AG09319 (cell line): ENCODE results near the gene CLIC5.

Experiments
- DNase-seq: peaks from one replicate; pipeline ENCODE4 v3.0.0-alpha.2; 2010; ENCODE audit warnings: low read depth; ENCODE audit errors: extremely low read depth
- CTCF ChIP-seq: IDR thresholded peaks from 2 replicates; pipeline ENCODE4 v1.5.1; 2011; ENCODE audit warnings: low read depth, mild to moderate bottlenecking, inconsistent platforms, low read length, moderate library complexity

The CLIC5 gene

GRCh38 chr6:45854149-45854742 lies 161.4 kb downstream of the CLIC5 start:
- no peak for TF ChIP-seq CTCF
- DNase-seq = peak; percentile 16

- TF ChIP-seq CTCF = no peak
- DNase-seq = no peak
Observed at GRCh38 chr6:45851034-45851400, 164.6 kb downstream of the CLIC5 start.

GRCh38 chr6:45850378-45851033 lies 165.2 kb downstream of the CLIC5 start:
- TF ChIP-seq CTCF = no peak
- DNase-seq = no peak

- no peak for TF ChIP-seq CTCF
- peak; percentile 10 for DNase-seq
Observed at GRCh38 chr6:45845567-45845966, 170.1 kb downstream of the CLIC5 start.

GRCh38 chr6:45844986-45845385 lies 170.7 kb downstream of the CLIC5 start:
- no peak for DNase-seq
- no peak for TF ChIP-seq CTCF

GRCh38 chr6:45843848-45844521 lies 171.7 kb downstream of the CLIC5 start:
- no peak for TF ChIP-seq CTCF
- DNase-seq = no peak

- DNase-seq = no peak
- no peak for TF ChIP-seq CTCF
Observed at GRCh38 chr6:45841062-45841461, 174.6 kb downstream of the CLIC5 start.
